IPS-NIHi7 (cell line): ENCODE measurements around the gene RAD51B.
"Not testable (repeated sequence)": the region's sequence is repeated elsewhere in the genome, so short reads cannot be mapped to it uniquely, and the experiment has no call there.

ENCODE experiments used
- DNase-seq: peaks from one replicate; pipeline ENCODE4 v3.0.0; 2012; ENCODE audit warnings: mixed read lengths; ENCODE audit errors: extremely low spot score

Gene RAD51B

DNA sequence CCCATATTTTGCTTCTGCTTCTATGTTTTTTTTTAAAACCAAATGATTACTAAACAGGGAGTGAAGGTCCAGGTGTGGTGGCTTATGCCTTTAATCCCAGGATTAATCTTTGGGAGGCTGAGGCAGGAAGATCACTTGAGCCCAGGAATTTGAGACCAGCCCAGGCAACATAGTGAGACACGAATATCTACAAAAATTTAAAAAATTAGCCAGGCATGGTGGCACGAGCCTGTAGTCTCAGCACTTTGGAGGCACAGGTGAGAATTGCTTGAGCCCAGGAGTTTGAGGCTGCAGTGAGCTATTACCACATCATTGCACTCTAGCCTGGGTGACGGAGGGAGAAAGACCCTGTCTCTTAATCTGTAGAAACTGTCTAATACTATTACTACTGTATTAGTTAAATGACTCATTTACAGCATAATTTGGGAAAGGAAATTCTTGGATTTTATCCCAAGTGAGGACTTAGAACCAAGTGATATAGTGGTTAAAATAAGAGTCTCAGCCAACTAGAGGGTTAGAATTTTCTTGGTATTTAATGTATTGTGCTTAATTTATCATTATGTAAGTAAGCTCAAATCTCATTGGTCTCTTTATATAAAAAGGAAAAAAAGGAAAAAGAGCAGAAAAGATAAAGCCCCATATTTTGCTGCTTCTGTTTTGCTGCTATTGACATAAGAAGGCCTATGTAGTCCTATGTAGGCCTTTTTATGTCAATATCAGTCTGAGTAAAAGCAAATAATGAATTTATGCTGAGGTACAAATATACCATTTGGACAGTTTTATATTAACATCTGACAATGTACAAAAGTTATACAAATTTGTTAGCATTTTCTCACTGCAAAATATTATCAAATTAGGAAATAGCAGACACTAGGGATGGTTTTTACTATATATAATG is 163.4 kb downstream of the RAD51B start:
- no peak for DNase-seq

DNA sequence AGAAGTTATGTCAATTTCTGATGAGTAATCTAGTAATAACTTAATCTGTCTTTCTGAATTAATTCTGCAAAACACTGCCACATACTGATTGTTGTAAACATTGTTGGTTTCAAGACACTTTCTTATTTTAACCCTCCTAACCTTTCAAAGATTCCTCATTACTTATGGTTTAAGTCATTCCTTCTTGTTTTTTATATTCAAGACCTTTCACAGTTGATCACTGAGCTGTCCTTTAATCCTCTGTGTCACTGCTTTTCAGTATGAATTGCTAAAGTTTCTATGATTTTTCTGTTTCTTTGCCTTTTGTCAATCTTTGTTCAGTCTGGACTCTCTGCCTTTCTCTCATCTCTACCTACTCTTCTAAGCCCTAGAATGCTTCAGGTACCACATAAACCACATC is 164.7 kb downstream of the RAD51B start:
- no peak for DNase-seq

DNA sequence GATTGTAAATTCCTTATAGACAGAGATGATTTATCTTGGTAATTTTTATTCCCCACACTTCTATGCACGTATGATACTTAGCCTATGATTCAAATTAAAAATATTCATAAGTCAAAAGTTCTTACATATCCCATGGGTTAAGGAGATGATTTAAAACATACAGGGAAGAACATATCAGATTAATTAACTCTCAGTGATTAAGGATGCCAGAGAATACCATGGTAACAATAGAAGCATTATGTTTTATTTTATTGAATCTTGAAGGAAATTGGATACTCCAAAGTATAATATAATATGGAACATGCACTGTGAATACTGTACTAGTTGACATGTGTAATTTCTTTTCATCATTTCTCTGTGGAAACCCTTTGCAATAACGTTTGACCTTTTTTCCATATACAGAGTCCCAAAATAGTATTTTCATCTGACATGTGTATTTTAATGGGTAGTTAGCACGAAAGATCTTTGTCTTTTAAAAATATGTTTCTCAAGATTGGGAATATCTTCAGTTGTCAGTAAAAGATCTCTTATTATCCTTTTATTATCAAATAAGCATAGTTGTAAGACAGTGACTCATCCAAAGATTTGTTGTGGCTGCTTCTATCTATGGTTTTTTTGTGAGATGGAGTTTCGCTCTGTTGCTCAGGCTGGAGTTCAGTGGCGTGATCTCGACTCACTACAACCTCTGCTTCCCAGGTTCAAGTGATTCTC is 166.7 kb downstream of the RAD51B start:
- no peak for DNase-seq

DNA sequence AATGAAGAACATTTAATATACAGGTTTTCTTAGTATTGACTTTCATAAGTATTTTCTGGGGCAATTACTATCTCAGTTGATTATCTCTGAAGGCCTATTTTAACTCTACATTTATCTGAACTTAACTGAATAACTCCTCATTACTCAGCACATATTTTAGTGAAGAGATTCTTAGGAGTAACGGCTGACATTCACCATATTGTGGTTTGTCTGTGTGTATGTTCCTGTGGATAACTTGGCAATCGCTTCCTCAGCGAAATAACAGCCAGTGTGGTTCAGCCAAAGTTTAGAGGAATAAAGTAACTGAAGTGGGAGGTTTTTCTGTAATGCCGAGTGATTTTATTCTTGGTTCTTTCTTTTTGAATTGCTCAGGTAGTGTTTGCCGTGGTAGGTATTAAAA is 168.0 kb downstream of the RAD51B start:
- DNase-seq, result no peak

DNA sequence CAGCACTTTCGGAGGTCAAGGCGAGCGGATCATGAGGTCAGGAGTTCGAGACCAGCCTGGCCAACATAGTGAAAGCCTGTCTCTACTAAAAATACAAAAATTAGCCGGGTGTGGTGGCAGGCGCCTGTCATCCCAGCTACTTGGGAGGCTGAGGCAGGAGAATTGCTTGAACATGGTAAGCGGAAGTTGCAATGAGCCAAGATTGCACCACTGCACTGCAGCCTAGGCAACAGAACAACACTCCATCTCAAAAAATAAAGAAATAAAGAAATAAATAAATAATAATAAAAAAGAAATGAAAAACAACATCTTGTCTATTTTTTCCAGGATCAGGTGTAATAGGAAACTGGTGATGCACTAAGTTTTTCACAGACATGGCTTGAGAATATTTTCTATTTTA is 168.6 kb downstream of the RAD51B start:
- DNase-seq, result not testable (repeated sequence)

DNA sequence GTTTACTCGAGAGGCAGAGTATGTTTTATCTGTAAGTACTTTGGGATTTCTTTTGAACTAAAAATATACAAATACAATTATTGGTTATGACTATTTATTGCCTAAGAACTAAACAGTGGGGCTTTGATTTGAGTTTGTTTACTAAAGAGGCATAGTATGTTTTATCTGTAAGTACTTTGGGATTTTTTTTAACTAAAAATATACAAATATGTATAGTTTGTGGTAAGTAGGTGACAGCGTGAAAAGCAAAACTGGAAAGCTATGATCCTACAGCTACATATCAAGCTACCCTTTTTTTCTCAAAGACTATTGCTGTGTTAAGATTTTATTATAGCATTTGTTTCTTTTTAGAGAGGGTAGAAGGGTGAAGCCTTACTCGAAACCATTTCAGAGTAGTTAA is 171.0 kb downstream of the RAD51B start:
- no peak for DNase-seq

DNA sequence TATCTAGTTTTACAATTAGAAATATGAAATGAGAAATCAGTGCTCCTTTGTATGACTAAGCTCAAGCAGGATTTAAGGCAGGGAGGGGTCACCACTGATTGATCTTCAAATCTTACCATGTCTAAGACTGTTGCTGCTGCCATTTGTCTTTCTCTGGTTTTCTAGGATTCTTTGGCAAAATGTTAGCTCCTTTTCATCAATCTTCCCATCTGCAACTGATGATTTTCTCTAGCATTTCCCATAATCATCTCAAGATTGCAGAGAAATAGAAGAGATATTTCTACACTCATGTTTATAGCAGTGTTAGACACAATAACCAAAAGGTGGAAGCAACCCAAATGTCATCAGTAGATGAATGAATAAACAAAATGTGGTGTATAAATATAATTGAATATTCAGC is 175.0 kb downstream of the RAD51B start:
- DNase-seq, result no peak

DNA sequence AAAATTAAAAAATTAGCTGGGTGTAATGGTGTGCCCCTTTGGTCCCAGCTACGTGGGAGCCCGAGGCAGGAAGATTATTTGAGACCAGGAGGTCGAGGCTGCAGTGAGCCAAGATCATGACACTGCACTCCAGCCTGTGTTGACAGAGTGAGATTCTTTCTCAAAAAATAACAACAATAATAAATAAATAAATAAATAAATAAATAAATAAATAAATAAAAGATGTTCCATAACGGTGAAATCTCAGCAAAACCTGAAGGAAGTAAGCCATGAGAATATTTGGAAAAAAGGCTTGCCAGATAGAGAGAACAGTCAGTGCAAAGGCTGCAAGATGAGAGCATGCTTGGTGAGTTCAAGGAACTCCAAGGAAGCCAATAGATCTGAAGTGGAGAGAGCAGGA is 176.7 kb downstream of the RAD51B start:
- DNase-seq, result no peak

DNA sequence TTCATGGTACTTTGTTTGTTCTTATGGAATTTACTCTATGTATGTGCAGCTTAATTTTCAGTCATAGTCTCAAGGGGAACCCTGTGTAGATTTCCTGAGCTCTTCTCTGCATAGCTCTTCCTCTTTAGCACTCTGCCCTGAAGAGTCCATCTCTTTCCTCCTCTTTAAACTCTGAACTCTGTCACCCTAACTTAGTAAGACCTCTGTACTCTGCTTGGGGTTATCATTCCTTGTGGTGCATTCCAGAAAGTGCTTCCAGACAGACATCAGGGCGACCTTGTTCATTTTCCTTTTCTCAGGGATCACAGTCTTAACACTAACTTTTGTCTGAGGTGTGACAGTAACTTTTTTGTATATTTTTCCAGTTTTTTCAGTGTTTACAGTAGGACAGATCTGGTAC is 179.3 kb downstream of the RAD51B start:
- DNase-seq, result no peak

DNA sequence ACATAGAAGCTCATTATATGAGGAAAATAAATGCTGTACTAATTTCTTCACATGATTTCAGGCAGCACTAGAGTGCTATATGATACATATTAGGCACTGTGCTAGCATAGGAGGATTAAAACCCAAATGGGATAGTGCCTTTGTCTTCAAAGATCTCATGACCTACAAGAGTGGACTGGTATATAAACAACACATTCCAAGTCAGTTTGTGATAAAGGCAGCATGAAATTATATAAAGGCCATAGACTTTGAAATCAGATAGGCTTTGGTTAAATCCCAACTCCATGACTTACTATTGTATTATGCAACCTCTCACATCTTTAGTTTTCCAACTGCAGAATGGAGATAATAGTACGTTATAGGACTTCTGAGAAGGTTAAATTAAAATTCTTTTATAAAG is 179.7 kb downstream of the RAD51B start:
- DNase-seq, result no peak

DNA sequence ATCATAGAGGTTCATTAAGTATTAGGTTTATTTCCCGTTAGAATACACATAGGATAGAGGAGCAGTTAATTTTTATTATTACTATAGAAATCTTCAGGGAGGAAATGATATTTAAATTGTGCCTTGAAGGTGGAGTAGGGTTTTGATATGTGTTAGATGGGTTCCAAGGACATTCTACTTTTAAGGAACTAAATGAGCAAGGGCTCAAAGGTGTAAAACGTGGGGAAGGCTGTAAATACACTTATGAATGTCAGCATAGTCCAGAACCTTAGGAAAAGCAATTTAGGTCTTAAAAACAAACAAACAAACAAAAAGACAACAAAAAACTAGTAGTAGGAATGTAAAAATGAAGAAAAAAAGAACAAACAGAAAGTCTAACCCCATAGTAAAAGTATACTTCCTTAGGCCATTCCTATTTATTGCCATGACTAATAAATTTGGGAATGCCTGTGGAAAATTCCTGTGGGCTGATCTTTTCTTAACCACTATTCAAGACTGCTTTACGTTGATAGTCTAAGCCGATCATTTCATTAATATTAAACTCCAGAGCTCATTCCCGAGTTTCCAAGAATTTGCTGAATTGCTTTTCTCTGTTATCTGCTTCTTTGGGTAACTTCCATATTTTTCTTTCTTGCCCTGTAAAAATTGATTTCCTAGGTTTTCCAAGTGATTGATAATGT is 180.3 kb downstream of the RAD51B start:
- no peak for DNase-seq

DNA sequence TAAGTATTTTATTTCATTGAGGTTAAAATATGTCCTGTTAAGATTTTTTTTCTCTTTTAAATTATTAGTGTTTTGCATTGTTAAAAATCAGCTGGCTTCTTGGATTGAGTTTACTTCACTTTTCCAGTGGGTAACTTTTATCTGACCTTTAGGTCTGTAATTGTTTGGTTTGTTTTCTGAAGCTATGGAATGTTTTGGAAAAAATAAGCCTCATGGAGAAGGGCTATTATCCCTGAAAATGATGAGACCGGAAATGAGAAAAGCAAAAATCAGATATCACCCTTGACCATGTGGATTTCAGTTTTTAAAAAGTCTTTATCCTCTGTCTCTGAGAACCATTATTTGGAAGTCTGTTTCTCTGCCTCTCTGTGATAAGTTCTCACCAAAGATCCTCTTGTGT is 180.9 kb downstream of the RAD51B start:
- DNase-seq, result no peak

DNA sequence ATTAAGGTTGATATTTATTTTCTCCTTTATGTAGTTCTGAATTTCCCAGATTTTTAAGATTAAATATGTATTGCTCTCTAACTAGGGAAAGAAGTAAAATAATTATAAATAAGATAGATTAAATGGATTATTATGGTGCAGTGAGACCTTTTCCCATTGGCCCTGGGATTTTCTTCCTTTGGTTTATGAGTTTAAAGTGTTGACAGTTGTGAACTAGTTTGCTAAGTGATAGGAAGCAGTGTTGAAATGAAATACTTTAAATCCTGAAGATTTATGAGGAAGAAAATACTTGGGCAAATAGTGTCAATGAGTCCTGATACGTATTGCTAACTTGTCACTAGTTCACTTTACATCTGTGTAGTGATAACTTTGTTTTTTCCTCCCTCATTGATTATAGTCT is 188.9 kb downstream of the RAD51B start:
- DNase-seq, result no peak

DNA sequence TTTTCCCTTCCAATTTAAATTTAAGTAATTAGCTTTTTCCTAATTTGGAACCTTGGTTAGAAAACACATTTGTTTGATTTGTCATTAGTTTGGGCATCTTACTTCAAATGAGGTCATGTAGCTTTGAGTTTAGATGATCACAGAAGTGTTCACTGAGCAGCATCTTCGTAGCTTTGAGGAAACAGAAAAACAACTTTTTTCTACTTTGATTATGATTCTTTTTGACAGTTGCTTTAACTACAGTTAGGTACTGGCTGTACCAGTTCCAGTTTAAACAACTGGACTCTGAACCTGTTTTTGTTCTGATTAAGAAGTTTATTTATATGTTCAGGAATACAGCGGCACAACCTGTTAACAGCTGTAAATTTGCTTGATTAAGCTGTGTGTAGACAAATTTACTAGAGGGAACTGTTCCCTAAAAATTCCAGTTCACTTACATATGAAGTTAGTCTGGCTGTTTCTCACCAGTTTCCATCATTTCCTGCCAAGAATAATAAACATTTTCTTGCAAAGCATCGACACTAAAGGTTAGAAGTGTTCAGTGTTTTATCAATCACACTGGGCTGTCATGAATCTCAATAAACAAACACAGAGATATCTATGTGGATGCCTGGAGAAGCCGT is 191.9 kb downstream of the RAD51B start:
- DNase-seq, result no peak

DNA sequence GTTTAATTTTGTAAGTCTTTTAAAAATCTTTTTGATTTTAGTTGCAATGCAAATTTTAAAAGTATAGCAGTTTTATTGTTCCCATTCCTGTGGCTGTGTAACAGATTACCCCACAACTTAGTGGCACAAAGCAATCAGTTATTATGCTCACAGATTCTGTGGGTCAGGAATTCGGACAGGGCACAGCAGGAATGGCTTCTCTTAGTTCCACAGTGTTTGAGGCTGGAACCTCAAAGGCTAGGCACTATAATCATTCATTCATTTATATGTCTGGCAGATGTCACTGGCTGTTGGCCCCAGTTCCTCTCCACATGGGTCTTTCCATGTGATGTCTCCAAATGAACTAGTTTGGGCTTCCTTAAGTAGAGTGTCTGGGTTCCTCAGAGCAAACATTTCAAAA is 193.3 kb downstream of the RAD51B start:
- no peak for DNase-seq

DNA sequence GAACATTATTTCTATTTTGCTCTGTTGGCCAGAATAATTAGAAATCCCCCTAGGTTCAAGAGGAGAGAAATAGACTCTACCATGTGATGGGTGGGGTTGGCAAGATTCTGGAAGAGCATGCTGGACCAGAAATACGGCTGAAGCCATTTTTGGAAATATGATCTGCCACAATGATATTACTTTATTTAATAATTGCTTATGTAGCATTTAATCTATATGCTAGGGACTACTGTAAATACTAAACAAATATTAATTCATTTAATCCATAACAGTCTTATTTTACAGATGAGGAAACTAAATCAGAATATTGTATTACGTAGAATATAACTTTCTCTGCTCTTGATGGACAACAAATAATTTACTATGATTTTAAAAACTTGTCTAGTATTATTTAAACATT is 193.7 kb downstream of the RAD51B start:
- no peak for DNase-seq

DNA sequence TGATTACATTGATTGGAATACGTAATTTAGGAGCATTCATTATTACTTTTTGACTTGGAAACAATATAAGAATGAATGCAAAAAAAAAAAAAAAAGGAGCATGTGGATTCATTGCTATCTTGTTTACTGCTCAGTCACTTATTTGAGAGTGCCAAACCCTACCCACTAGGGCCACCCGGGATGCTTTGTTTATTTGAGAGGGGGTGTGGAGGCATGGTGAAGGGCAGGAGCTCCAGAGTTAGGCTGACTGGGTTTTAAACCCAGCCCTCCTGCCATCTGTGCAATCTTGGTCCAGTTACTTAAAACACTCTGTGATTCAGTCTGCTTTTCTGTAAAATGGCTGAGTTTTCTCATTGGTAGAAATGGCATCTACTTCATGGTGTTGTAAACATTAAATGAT is 195.2 kb downstream of the RAD51B start:
- no peak for DNase-seq

DNA sequence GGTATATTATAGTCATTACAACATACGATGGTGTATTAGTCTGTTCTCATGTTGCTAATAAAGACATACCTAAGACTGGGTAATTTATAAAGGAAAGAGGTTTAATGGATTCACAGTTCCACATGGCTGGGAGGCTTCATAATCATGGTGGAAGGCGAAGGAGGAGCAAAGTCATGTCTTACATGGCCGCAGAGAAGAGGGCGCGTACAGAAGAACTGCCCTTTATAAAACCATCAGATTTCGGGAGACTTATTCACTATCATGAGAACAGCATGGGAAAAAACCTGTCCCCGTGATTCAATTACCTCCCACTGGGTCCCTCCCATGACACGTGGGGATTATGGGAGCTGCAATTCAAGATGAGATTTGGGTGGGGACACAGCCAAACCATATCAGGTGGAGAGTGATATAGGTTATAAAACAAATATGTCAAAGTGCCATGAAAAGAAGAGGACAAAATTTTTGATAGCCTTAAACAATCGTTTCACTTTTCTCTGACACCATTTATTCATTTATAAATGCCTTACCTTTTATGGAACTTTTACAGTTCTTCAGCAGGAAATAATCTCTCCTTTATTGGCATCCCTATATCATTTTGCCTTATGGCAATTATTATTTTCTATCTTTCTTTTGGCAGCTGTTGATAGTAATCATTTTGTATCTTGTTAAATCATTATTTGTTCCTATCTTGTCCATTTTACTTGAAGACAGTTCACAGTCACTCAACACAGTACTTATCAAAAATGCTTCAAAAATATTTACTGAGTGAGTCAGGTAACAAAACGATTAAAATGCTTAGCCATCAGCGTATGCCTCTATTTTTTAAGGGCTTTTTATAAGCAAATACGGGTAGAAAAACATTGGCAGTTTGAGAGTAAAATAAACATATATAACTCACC is 196.0 kb downstream of the RAD51B start:
- DNase-seq, result no peak

DNA sequence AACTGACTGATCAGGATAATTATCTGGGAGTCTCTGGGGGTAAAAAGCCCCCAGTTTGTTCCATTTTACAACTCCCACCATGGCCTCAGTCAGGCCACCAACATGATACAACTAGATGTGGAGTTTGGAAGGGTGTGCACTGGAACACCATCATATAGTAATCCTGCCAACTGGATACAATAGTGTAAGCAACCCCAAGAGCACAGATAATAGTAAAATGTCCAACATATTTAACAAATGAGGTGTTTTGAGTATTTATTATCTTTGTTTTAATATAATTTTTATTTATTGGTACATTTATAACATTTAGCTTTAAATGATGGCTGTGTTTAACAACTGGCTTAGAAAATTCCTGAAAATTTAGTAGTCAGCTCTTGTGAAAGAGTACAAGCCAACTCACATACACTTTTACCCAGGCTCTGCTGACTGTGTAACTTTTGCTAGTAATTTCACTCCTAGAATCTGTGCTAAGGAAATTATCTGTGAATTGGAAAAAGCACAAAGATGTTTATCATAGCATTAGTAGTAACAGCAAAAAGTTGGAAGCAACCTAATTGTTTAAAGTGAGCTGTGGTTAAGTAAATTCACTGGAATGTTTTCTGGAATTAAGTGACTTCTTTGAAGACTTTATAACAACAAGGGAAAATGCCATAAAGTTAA is 196.8 kb downstream of the RAD51B start:
- DNase-seq, result no peak

DNA sequence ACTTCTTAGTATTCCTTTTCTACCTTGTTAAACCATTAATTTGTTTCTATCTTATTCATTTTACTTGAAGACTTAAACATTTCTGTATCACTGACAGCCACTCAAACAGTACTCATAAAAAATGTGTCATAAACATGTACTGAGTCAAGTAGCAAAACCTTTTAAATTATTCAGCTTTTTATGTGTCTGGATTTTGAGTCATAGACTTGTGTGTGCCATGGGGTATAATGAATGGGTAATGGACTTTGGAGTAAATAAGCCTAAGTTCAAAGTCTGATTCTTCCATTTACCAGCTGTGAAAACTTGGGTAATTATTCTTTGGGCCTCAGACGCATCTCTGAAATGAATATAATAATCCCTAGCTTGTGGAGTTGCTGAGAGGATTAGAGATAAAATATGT is 199.0 kb downstream of the RAD51B start:
- no peak for DNase-seq

DNA sequence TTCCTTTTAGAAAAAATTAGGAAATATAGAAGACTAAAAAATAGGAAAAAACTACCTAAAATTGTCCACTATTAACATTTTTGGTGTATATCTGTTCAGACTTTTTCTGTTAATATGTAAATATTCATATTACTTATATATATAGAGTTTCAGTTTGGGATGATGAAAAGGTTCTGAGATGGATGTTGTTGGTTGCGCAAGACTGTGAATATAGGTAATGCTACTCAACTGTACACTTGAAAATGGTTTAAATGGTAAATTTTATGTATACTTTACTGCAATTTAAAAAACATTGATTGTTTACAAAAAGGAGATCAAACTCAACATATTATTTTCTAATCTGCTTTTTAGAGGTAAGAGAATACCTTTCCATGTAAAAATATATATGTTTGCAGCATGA is 200.9 kb downstream of the RAD51B start:
- no peak for DNase-seq
